Chondrocyte (in vitro differentiated cells): ENCODE data around the gene UBE2L5. TPM values are rescaled to one million over a fixed set of nuclear protein-coding genes. Genes with fewer than 3 reads are reported as not detected.

ENCODE experiments used
- DNase-seq: peaks from one replicate; pipeline ENCODE4 v3.0.0; 2021; ENCODE audit warnings: mixed read lengths, low spot score
- H3K27ac Mint-ChIP-seq: one replicate; pipeline ENCODE4 v1.8.0; 2021; ENCODE audit warnings: mild to moderate bottlenecking, moderate library complexity, mixed read lengths; ENCODE audit not compliant: unreplicated experiment
- H3K27me3 Mint-ChIP-seq: 2 replicates; pipeline ENCODE4 v1.8.0; 2021; ENCODE audit warnings: low read depth, mixed read lengths
- H3K36me3 Mint-ChIP-seq: 2 replicates; pipeline ENCODE4 v1.8.0; 2021; ENCODE audit warnings: low read depth, mixed read lengths
- H3K4me1 Mint-ChIP-seq: 2 replicates; pipeline ENCODE4 v1.8.0; 2021; ENCODE audit warnings: low read depth, mild to moderate bottlenecking, mixed read lengths
- H3K4me3 Mint-ChIP-seq: one replicate; pipeline ENCODE4 v1.8.0; 2021; ENCODE audit warnings: mild to moderate bottlenecking, moderate library complexity, mixed read lengths; ENCODE audit not compliant: unreplicated experiment
- H3K9me3 Mint-ChIP-seq: 2 replicates; pipeline ENCODE4 v1.8.0; 2021; ENCODE audit warnings: low read depth, mixed read lengths
- total RNA-seq: library from RNA; stranded (reverse); gene quantifications from 3 replicates; pipeline ENCODE4 v1.2.1, GENCODE V29; 2021
- TF ChIP-seq, protein P1 (sequence below): fragments of 200-600 bp; sonication (generic); IDR thresholded peaks from 2 replicates; pipeline ENCODE4 v1.5.0; 2021; ENCODE audit warnings: antibody characterized with exemption, mild to moderate bottlenecking, moderate library complexity

Gene UBE2L5
- total RNA-seq, 1 donor from 2014 or later: not detected

GRCh38 chr13:30400376-30400775, 21.9 kb upstream of the UBE2L5 start:
- H3K4me3 Mint-ChIP-seq: no peak overlapping the region
- no peaks in the 10 kb centered on the region for H3K36me3 Mint-ChIP-seq
- TF ChIP-seq, protein P1, sequence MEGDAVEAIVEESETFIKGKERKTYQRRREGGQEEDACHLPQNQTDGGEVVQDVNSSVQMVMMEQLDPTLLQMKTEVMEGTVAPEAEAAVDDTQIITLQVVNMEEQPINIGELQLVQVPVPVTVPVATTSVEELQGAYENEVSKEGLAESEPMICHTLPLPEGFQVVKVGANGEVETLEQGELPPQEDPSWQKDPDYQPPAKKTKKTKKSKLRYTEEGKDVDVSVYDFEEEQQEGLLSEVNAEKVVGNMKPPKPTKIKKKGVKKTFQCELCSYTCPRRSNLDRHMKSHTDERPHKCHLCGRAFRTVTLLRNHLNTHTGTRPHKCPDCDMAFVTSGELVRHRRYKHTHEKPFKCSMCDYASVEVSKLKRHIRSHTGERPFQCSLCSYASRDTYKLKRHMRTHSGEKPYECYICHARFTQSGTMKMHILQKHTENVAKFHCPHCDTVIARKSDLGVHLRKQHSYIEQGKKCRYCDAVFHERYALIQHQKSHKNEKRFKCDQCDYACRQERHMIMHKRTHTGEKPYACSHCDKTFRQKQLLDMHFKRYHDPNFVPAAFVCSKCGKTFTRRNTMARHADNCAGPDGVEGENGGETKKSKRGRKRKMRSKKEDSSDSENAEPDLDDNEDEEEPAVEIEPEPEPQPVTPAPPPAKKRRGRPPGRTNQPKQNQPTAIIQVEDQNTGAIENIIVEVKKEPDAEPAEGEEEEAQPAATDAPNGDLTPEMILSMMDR: no peak
- no peaks in the 10 kb centered on the region for H3K9me3 Mint-ChIP-seq
- no peak overlapping the region for H3K27ac Mint-ChIP-seq
- peaks cover 5% of the 10 kb centered on the region for H3K4me1 Mint-ChIP-seq
- H3K27me3 Mint-ChIP-seq: no peaks in the 10 kb centered on the region
- no peak for DNase-seq

GRCh38 chr13:30401347-30401746, 20.9 kb upstream of the UBE2L5 start:
- Mint-ChIP-seq H3K27me3 (no peaks in the 10 kb centered on the region), H3K36me3 (no peaks in the 10 kb centered on the region), H3K4me3 (no peak overlapping the region), H3K27ac (no peak overlapping the region), H3K4me1 (no peaks in the 10 kb centered on the region), H3K9me3 (no peaks in the 10 kb centered on the region)
- DNase-seq: no peak
- TF ChIP-seq, protein P1: no peak

DNA sequence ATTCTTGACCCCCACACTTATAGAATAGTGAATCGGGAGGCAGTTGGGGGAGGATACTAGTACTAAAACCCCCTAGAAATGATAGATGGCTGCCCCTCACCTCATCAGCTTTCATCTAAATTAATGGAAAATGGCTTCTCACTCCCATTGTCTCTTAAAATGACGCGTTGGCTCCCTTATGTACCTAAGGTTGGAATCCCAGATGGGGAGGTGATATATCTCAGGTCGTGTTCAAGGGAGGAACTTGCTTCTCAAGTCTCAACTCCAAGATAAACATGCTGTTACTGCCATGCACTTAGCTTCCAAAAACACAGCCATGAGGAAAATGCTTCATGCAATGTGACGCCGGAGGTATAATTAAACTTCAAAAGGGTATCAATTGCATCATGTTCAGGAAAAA, 18.8 kb upstream of the UBE2L5 start:
- TF ChIP-seq, protein P1: no peak
- Mint-ChIP-seq H3K9me3 (no peaks in the 10 kb centered on the region), H3K36me3 (no peaks in the 10 kb centered on the region), H3K4me3 (no peak overlapping the region), H3K4me1 (peaks cover 7% of the 10 kb centered on the region), H3K27ac (no peak overlapping the region), H3K27me3 (no peaks in the 10 kb centered on the region)
- DNase-seq: no peak

DNA sequence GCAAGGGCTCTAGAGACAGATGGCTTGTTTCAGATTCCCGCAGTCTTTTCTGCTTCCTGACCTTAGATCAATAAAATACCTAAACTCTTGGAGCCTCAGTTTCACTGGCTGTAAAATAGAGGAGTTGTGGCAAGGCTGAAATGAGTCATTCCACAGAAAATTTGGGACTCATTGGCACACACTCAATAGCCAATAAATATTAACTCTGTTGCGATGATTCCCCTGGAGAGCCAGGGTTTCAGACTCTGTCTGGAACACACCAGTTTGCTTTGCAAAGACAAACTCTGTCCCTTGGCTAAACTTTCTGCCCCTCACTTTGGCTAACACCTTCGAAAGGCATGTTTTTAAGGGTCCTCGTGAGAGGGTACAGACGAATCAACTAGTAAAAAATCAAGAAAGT, 18.1 kb upstream of the UBE2L5 start:
- H3K4me3 Mint-ChIP-seq: no peak overlapping the region
- TF ChIP-seq, protein P1: no peak
- H3K27me3 Mint-ChIP-seq: no peaks in the 10 kb centered on the region
- no peaks in the 10 kb centered on the region for H3K9me3 Mint-ChIP-seq
- H3K27ac Mint-ChIP-seq: no peak overlapping the region
- no peak for DNase-seq
- H3K36me3 Mint-ChIP-seq: no peaks in the 10 kb centered on the region
- H3K4me1 Mint-ChIP-seq: peaks cover 12% of the 10 kb centered on the region

- H3K27ac Mint-ChIP-seq: no peak overlapping the region
- no peaks in the 10 kb centered on the region for H3K9me3 Mint-ChIP-seq
- DNase-seq: no peak
- peaks cover 28% of the 10 kb centered on the region for H3K4me1 Mint-ChIP-seq
- no peak overlapping the region for H3K4me3 Mint-ChIP-seq
- TF ChIP-seq, protein P1: no peak
- H3K36me3 Mint-ChIP-seq: no peaks in the 10 kb centered on the region
- no peaks in the 10 kb centered on the region for H3K27me3 Mint-ChIP-seq
Measured at GRCh38 chr13:30406779-30407416, 15.4 kb upstream of the UBE2L5 start.
